Measurements from ENCODE around the gene TRIM66. TPM values are rescaled to one million over a fixed set of nuclear protein-coding genes. Genes with fewer than 3 reads are reported as not detected.

Gene TRIM66
- total and polyA plus RNA-seq, 2 donors (not counting 3 experiments of a cell fraction or from before 2014, with no cell fraction given), result 5.5 to 11.7 TPM

DNA sequence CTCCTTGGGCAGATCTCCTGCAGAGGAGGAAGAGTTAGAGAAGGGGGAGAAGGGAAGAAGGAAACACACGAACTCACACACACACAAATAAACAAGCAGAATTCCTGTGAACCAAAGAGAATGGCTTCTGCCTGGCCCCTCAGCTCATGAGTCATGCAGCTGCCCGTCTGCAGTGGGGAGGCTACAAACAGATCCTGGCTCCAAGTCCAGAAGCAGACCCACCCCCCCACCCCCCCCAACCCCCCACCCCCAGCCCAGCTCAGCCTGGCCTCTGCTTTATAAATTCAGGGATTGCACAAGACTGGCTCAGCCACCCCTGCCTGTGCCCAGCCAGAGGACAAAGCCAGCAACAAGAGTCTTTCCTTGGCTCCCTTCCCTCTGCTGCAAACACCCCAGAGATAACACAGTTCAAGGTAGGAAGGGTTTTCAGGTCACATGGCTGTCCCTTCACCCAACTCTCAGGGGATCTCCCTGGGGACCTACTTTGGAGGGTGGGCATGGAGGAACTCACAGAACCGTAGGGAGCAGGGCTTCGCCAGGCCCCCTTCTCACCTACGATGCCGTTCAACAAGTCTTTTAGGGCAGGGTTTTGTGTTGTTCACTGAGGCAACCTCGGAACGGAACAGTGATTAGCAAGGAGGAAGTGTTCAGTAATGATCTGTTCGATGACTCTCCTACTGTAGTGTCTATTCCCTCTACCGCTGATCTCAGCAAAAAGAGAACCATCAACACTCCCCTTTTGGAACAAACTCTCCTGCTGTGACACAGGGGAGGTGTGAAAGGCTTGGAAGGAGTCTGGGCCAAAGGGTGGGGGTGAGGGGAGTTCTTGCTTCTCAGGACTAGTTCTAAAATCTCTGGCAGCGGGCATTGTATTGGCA lies 35.6 kb upstream of the TRIM66 start:
- CTCF ChIA-PET, result interaction anchor here (1.4 to 2.9 kb wide), 4 partner anchors 18 to 242 kb away, joined by 3 to 8 read pairs (median 4); partner anchors contain the start of genes RPL27A and TRIM66
- dilution Hi-C loops (cut with MboI; ENCODE audit: extremely low pct_ligation_motif_present, low sequenced_read_pairs), result no loop called here
- intact Hi-C loops (cut with micrococcal nuclease), result loop anchor here (1.0 kb wide), 1 partner anchor 29 kb away; no protein-coding TSS in a partner anchor
- H3K9me3 ChIP-seq (replicated peaks; ENCODE audit: control insufficient read depth, insufficient read depth, low read length), result no peaks in the 10 kb centered on the region
- no peak overlapping the region for H3K4me3 ChIP-seq (replicated peaks in 1 of 3; ENCODE audit: insufficient read depth in 1 of 3, low read depth in 1 of 3, low read length in 3 of 3)
- POLR2A ChIA-PET, result no interaction called here
- peak overlapping the region; percentile 43 for H3K9ac ChIP-seq (replicated peaks; ENCODE audit: extremely low read depth, insufficient read depth, low read length)
- peak; percentile 78 for DNase-seq (ENCODE audit: low read depth, low spot score)
- H2AFZ ChIP-seq (ENCODE audit: low read depth, low read length), result peak overlapping the region; percentile 69
- H3K4me1 ChIP-seq (ENCODE audit: control insufficient read depth, extremely low read depth, insufficient read depth, low read length), result peaks cover 62% of the 10 kb centered on the region
- peak; percentile 50 for TF ChIP-seq FOS (IDR thresholded peaks at IDR 0.05; ENCODE audit: borderline replicate concordance, insufficient read depth, low read length)
- TF ChIP-seq MYC (IDR thresholded peaks at IDR 0.05; ENCODE audit: low read depth, low read length), result no peak
- no peaks in the 10 kb centered on the region for H3K9me1 ChIP-seq (replicated peaks; ENCODE audit: control insufficient read depth, extremely low read depth, insufficient read depth, low read length)
- H3K36me3 ChIP-seq (ENCODE audit: control insufficient read depth in 2 of 2, extremely low read depth in 1 of 2, insufficient read depth in 2 of 2, low read length in 2 of 2), result no peaks in the 10 kb centered on the region
- no TSS peak for BruUV-seq (replicated peaks)
- peak overlapping the region; percentile 85 for H3K27ac ChIP-seq (ENCODE audit: insufficient read depth, low read depth, low read length)
- FAIRE-seq, result peak; percentile 92
- H4K20me1 ChIP-seq (replicated peaks; ENCODE audit: control insufficient read depth, extremely low read depth, insufficient read depth, low read length), result no peaks in the 10 kb centered on the region
- H3K79me2 ChIP-seq (ENCODE audit: control insufficient read depth, insufficient read depth, low read length), result no peaks in the 10 kb centered on the region
- H3K4me2 ChIP-seq (ENCODE audit: insufficient read depth, low read length), result peak overlapping the region; percentile 64
- H3K27me3 ChIP-seq (ENCODE audit: control insufficient read depth in 2 of 2, insufficient read depth in 2 of 2, low read length in 2 of 2), result no peaks in the 10 kb centered on the region

DNA sequence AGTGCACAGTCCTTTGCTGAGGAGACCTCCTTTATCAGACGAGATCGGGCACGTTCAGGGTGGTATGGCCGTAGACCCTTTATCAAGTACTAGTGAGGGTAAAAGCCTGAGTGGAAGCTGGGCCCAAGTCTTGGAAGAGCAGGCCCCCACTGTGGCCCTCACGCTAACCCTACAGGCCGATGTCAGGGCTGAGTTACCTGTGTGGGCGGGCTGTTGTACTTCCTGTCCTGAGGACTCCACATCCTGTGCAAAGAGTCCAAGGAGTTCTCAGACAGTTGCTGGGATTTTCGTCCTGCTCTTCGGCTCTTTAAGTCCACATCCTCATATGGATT lies 35.0 kb upstream of the TRIM66 start:
- Histone ChIP-seq H2AFZ (ENCODE audit: low read depth, low read length) (peak overlapping the region; percentile 50), H3K4me2 (ENCODE audit: insufficient read depth, low read length) (peak overlapping the region; percentile 13), H3K4me1 (ENCODE audit: control insufficient read depth, extremely low read depth, insufficient read depth, low read length) (peaks cover 62% of the 10 kb centered on the region), H3K36me3 (ENCODE audit: control insufficient read depth in 2 of 2, extremely low read depth in 1 of 2, insufficient read depth in 2 of 2, low read length in 2 of 2) (no peaks in the 10 kb centered on the region), H4K20me1 (replicated peaks; ENCODE audit: control insufficient read depth, extremely low read depth, insufficient read depth, low read length) (no peaks in the 10 kb centered on the region), H3K27me3 (ENCODE audit: control insufficient read depth in 2 of 2, insufficient read depth in 2 of 2, low read length in 2 of 2) (no peaks in the 10 kb centered on the region), H3K27ac (ENCODE audit: insufficient read depth, low read depth, low read length) (peak overlapping the region; percentile 59), H3K79me2 (ENCODE audit: control insufficient read depth, insufficient read depth, low read length) (no peaks in the 10 kb centered on the region), H3K9me1 (replicated peaks; ENCODE audit: control insufficient read depth, extremely low read depth, insufficient read depth, low read length) (no peaks in the 10 kb centered on the region), H3K4me3 (replicated peaks in 1 of 3; ENCODE audit: insufficient read depth in 1 of 3, low read depth in 1 of 3, low read length in 3 of 3) (no peak overlapping the region), H3K9me3 (replicated peaks; ENCODE audit: control insufficient read depth, insufficient read depth, low read length) (no peaks in the 10 kb centered on the region), H3K9ac (replicated peaks; ENCODE audit: extremely low read depth, insufficient read depth, low read length) (no peak overlapping the region)
- CTCF ChIA-PET, result interaction anchor here (1.5 to 2.9 kb wide), 3 partner anchors 17 to 242 kb away, joined by 3 to 8 read pairs (median 5); no protein-coding TSS in a partner anchor
- FAIRE-seq, result no peak
- POLR2A ChIA-PET, result no interaction called here
- no peak for DNase-seq (ENCODE audit: low read depth, low spot score)
- dilution Hi-C loops (cut with MboI; ENCODE audit: extremely low pct_ligation_motif_present, low sequenced_read_pairs) (no loop called here), intact Hi-C loops (cut with micrococcal nuclease) (loop anchor here (1.0 kb wide), 1 partner anchor 28 kb away; no protein-coding TSS in a partner anchor)
- TF ChIP-seq POLR2AphosphoS5 (IDR thresholded peaks at IDR 0.05; ENCODE audit: insufficient read depth, low read depth, low read length) (no peak), POLR2A (IDR thresholded peaks at IDR 0.05; ENCODE audit: low read depth, low read length) (no peak), JUN (IDR thresholded peaks at IDR 0.05; ENCODE audit: borderline replicate concordance, insufficient read depth, insufficient read length, low read depth) (no peak), MYC (IDR thresholded peaks at IDR 0.05; ENCODE audit: low read depth, low read length) (no peak), FOS (IDR thresholded peaks at IDR 0.05; ENCODE audit: borderline replicate concordance, insufficient read depth, low read length) (no peak)
- TF ChIP-seq, protein P1, sequence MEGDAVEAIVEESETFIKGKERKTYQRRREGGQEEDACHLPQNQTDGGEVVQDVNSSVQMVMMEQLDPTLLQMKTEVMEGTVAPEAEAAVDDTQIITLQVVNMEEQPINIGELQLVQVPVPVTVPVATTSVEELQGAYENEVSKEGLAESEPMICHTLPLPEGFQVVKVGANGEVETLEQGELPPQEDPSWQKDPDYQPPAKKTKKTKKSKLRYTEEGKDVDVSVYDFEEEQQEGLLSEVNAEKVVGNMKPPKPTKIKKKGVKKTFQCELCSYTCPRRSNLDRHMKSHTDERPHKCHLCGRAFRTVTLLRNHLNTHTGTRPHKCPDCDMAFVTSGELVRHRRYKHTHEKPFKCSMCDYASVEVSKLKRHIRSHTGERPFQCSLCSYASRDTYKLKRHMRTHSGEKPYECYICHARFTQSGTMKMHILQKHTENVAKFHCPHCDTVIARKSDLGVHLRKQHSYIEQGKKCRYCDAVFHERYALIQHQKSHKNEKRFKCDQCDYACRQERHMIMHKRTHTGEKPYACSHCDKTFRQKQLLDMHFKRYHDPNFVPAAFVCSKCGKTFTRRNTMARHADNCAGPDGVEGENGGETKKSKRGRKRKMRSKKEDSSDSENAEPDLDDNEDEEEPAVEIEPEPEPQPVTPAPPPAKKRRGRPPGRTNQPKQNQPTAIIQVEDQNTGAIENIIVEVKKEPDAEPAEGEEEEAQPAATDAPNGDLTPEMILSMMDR (IDR thresholded peaks at IDR 0.05; ENCODE audit: extremely low read depth in 1 of 2, insufficient read depth in 1 of 2, low read depth in 1 of 2, low read length in 2 of 2), result no peak
- TF ChIP-seq, protein P2, sequence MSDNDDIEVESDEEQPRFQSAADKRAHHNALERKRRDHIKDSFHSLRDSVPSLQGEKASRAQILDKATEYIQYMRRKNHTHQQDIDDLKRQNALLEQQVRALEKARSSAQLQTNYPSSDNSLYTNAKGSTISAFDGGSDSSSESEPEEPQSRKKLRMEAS (IDR thresholded peaks at IDR 0.05; ENCODE audit: insufficient read depth, insufficient read length), result no peak
- BruUV-seq (replicated peaks), result TSS peak; percentile 22

Data from endothelial cell of umbilical vein (primary cell).